ENCODE data around the gene PKP2.
"Not testable (repeated sequence)": the region's sequence is repeated elsewhere in the genome, so short reads cannot be mapped to it uniquely, and the experiment has no call there.

Gene PKP2

DNA sequence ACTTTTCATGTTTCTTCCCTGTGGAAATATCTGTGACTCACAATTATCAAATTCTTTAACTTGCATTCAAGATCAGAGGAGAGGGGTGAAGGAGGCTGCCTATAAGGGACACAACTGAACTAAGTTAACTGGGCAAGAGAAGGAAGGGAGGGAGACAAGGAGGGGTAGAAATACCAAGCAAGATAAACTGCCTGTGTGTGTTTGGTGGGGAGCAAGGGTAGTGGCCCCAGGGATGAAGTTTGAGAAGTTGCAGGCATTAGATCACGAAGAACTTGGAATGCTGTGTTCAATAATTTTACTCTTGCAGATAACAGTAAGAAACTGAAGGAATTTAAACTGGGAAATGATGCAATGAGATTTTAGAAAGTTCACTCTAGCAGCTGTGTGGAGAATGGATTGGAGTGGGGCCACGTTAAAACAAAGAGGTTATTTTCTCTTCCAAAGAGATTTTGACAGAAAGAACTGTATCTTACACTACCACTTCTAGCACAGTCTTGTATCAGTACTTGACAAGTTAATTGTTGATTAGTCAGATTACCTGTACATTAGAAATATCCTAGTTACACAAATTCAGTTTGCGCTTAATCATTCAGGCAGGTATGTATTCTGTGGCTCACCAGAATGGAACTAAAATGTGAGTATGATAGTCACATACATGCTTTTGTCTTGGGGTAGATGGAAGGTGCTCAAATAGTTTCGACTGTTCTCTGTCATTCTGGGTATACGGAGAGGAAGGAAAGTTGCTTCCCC lies 7.4 kb downstream of the PKP2 start:
- H3K4me1 ChIP-seq (ENCODE audit: control extremely low read depth in 1 of 4, control insufficient read depth in 4 of 4, insufficient read depth in 4 of 4, low read length in 3 of 4) = no peaks in the 10 kb centered on the region
- CTCF ChIA-PET = no interaction called here
- peaks cover 0 to 2% (median 0%) of the 10 kb centered on the region in 5 experiments for H3K27me3 ChIP-seq (replicated peaks in 2 of 5; ENCODE audit: control insufficient read depth in 4 of 5, insufficient read depth in 5 of 5, low read length in 4 of 5)
- POLR2A ChIA-PET = no interaction called here
- 98% methylated on average over 4 of the region's 5 CpGs for WGBS (ENCODE audit: insufficient coverage)
- no peak for DNase-seq
- no peaks in the 10 kb centered on the region for H3K36me3 ChIP-seq (ENCODE audit: control insufficient read depth in 4 of 4, insufficient read depth in 4 of 4, low read length in 3 of 4)
- H3K9me3 ChIP-seq (ENCODE audit: control extremely low read depth in 1 of 5, control insufficient read depth in 4 of 5, insufficient read depth in 2 of 5, low read depth in 1 of 5, low read length in 4 of 5) = no peaks in the 10 kb centered on the region
- no peak overlapping the region for H3K4me3 ChIP-seq (ENCODE audit: control insufficient read depth in 1 of 7, extremely low read depth in 1 of 7, insufficient read depth in 4 of 7, low read depth in 2 of 7, low read length in 6 of 7)
- H3K27ac ChIP-seq (ENCODE audit: insufficient read depth in 1 of 2, low read depth in 1 of 2, low read length in 2 of 2, poor library complexity in 1 of 2, severe bottlenecking in 2 of 2) = no peak overlapping the region

DNA sequence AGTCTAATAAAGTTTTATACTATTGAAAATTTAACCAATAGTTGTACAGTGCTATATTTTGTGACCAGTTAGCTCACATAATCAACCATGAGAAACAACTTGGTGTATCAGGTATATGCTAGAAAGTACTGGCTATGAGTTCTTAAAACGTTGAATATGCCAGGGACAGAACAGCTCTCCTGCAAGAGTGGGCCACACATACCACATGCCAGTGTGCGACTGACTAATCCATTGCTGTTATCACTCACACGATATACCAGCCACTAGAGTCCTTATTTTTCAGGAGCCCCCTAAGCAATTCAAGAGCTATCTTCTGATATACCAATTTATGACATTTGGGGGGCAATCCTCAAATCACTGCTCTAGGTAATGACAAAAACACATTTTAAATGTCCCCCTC lies 9.5 kb downstream of the PKP2 start:
- DNase-seq = no peak
- CTCF ChIA-PET = no interaction called here
- Histone ChIP-seq H3K9me3 (ENCODE audit: control extremely low read depth in 1 of 5, control insufficient read depth in 4 of 5, insufficient read depth in 2 of 5, low read depth in 1 of 5, low read length in 4 of 5) (no peaks in the 10 kb centered on the region), H3K27ac (ENCODE audit: insufficient read depth in 1 of 2, low read depth in 1 of 2, low read length in 2 of 2, poor library complexity in 1 of 2, severe bottlenecking in 2 of 2) (no peak overlapping the region), H3K27me3 (replicated peaks in 2 of 5; ENCODE audit: control insufficient read depth in 4 of 5, insufficient read depth in 5 of 5, low read length in 4 of 5) (no peaks in the 10 kb centered on the region), H3K4me1 (ENCODE audit: control extremely low read depth in 1 of 4, control insufficient read depth in 4 of 4, insufficient read depth in 4 of 4, low read length in 3 of 4) (no peaks in the 10 kb centered on the region), H3K36me3 (ENCODE audit: control insufficient read depth in 4 of 4, insufficient read depth in 4 of 4, low read length in 3 of 4) (no peaks in the 10 kb centered on the region), H3K4me3 (ENCODE audit: control insufficient read depth in 1 of 7, extremely low read depth in 1 of 7, insufficient read depth in 4 of 7, low read depth in 2 of 7, low read length in 6 of 7) (no peak overlapping the region)
- WGBS (ENCODE audit: insufficient coverage) = 100% methylated on average over 2 of the region's 3 CpGs
- POLR2A ChIA-PET = no interaction called here

DNA sequence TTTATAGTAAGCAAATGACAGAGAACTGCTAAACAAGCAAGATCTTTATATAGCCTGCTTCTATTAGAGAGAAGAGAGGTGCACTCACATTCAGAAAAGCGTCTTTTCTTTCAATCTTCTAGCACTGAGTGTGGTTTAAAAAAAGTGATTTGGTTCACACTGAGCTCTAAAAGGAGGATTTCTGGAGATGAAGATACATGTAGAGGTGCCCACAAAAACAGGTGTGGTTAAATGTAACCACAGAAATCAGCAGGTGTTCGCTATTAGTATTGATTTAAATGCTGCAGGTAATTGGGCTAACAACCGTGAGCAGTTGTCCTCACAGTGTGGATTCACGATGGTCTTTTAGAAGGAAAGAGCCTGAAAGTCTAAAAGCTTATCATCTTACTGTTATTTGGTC lies 10.7 kb downstream of the PKP2 start:
- DNase-seq = no peak
- POLR2A ChIA-PET = no interaction called here
- H3K36me3 ChIP-seq (ENCODE audit: control insufficient read depth in 4 of 4, insufficient read depth in 4 of 4, low read length in 3 of 4) = no peaks in the 10 kb centered on the region
- no peaks in the 10 kb centered on the region for H3K4me1 ChIP-seq (ENCODE audit: control extremely low read depth in 1 of 4, control insufficient read depth in 4 of 4, insufficient read depth in 4 of 4, low read length in 3 of 4)
- H3K27ac ChIP-seq (ENCODE audit: insufficient read depth in 1 of 2, low read depth in 1 of 2, low read length in 2 of 2, poor library complexity in 1 of 2, severe bottlenecking in 2 of 2) = no peak overlapping the region
- H3K9me3 ChIP-seq (ENCODE audit: control extremely low read depth in 1 of 5, control insufficient read depth in 4 of 5, insufficient read depth in 2 of 5, low read depth in 1 of 5, low read length in 4 of 5) = no peaks in the 10 kb centered on the region
- no peaks in the 10 kb centered on the region for H3K27me3 ChIP-seq (replicated peaks in 2 of 5; ENCODE audit: control insufficient read depth in 4 of 5, insufficient read depth in 5 of 5, low read length in 4 of 5)
- no peak overlapping the region for H3K4me3 ChIP-seq (ENCODE audit: control insufficient read depth in 1 of 7, extremely low read depth in 1 of 7, insufficient read depth in 4 of 7, low read depth in 2 of 7, low read length in 6 of 7)
- WGBS (ENCODE audit: insufficient coverage) = 97% methylated on average over 3 of the region's 4 CpGs
- CTCF ChIA-PET = no interaction called here

DNA sequence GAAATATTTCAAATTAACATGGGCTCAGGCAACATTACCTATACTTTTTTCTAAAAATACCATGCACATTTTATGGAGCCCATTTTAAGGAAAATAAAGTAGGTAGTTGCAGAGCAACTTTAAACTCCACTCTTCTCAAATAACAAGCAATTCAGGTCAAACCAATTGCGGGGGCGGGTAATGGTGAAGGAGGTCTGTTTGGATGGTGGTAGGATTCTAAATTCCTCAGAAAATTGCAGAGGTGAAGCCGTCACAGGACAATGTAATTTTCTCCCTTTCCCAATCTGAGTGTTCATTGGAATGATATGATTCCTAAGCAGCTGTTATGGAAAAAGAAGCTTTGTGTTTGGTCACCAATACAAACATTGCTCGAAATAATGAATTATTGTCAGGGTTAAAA lies 11.6 kb downstream of the PKP2 start:
- Histone ChIP-seq H3K27me3 (replicated peaks in 2 of 5; ENCODE audit: control insufficient read depth in 4 of 5, insufficient read depth in 5 of 5, low read length in 4 of 5) (no peaks in the 10 kb centered on the region), H3K9me3 (ENCODE audit: control extremely low read depth in 1 of 5, control insufficient read depth in 4 of 5, insufficient read depth in 2 of 5, low read depth in 1 of 5, low read length in 4 of 5) (no peaks in the 10 kb centered on the region), H3K27ac (ENCODE audit: insufficient read depth in 1 of 2, low read depth in 1 of 2, low read length in 2 of 2, poor library complexity in 1 of 2, severe bottlenecking in 2 of 2) (no peak overlapping the region), H3K4me3 (ENCODE audit: control insufficient read depth in 1 of 7, extremely low read depth in 1 of 7, insufficient read depth in 4 of 7, low read depth in 2 of 7, low read length in 6 of 7) (no peak overlapping the region), H3K36me3 (ENCODE audit: control insufficient read depth in 4 of 4, insufficient read depth in 4 of 4, low read length in 3 of 4) (no peaks in the 10 kb centered on the region), H3K4me1 (ENCODE audit: control extremely low read depth in 1 of 4, control insufficient read depth in 4 of 4, insufficient read depth in 4 of 4, low read length in 3 of 4) (no peaks in the 10 kb centered on the region)
- 100% methylated on average over 3 of the region's 4 CpGs for WGBS (ENCODE audit: insufficient coverage)
- CTCF ChIA-PET = no interaction called here
- POLR2A ChIA-PET = no interaction called here
- no peak for DNase-seq

DNA sequence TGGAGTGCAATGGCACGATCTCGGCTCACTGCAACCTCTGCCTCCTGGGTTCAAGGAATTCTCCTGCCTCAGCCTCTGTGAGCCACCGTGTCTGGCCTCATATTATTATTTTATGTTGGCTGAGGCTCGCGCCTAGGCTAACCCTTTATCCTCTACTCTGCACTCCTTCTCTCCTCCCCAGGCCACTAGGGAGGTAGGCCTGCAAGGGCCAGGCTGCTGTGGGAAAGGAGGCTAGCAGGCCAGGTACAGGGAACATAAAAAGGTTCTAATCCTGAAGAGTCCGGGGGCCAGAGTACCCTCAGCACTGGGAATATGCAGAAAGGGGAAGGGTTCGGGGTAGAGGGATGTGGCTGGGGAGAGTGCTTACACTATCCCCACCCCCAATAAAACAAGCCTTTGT lies 14.9 kb downstream of the PKP2 start:
- no peak for DNase-seq
- H3K36me3 ChIP-seq (ENCODE audit: control insufficient read depth in 4 of 4, insufficient read depth in 4 of 4, low read length in 3 of 4) = peaks cover 0 to 8% (median 2%) of the 10 kb centered on the region in 4 experiments
- no peaks in the 10 kb centered on the region for H3K9me3 ChIP-seq (ENCODE audit: control extremely low read depth in 1 of 5, control insufficient read depth in 4 of 5, insufficient read depth in 2 of 5, low read depth in 1 of 5, low read length in 4 of 5)
- no peak overlapping the region for H3K27ac ChIP-seq (ENCODE audit: insufficient read depth in 1 of 2, low read depth in 1 of 2, low read length in 2 of 2, poor library complexity in 1 of 2, severe bottlenecking in 2 of 2)
- CTCF ChIA-PET = interaction anchor here (0.6 kb wide), 1 partner anchor 18 kb away, joined by 3 read pairs; no protein-coding TSS in a partner anchor
- POLR2A ChIA-PET = no interaction called here
- H3K27me3 ChIP-seq (replicated peaks in 2 of 5; ENCODE audit: control insufficient read depth in 4 of 5, insufficient read depth in 5 of 5, low read length in 4 of 5) = no peaks in the 10 kb centered on the region
- WGBS (ENCODE audit: insufficient coverage) = 93% methylated on average over 3 of the region's 7 CpGs
- no peaks in the 10 kb centered on the region for H3K4me1 ChIP-seq (ENCODE audit: control extremely low read depth in 1 of 4, control insufficient read depth in 4 of 4, insufficient read depth in 4 of 4, low read length in 3 of 4)
- H3K4me3 ChIP-seq (ENCODE audit: control insufficient read depth in 1 of 7, extremely low read depth in 1 of 7, insufficient read depth in 4 of 7, low read depth in 2 of 7, low read length in 6 of 7) = no peak overlapping the region

DNA sequence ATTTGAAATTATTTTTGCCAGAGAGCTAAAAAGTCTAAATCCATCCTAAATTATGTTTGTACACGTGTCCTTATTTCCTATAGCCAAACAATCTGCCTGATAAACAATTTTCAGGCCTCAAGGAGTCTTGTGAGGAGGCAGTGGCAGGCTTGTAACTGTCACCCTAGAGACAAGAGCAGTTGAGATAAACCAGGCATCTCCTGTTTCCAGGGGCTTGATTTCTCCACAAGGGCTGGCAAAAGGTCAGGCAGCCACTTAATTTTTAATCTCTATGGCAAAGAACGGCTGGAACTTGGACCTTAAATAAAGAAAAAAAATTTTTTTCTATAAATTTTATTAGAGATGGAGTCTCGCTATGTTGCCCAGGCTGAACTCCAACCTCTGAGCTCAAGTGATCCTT lies 15.5 kb downstream of the PKP2 start:
- 80% methylated on average over 1 of the region's 3 CpGs for WGBS (ENCODE audit: insufficient coverage)
- no peak for DNase-seq
- H3K36me3 ChIP-seq (ENCODE audit: control insufficient read depth in 4 of 4, insufficient read depth in 4 of 4, low read length in 3 of 4) = peaks cover 0 to 8% (median 2%) of the 10 kb centered on the region in 4 experiments
- no peaks in the 10 kb centered on the region for H3K27me3 ChIP-seq (replicated peaks in 2 of 5; ENCODE audit: control insufficient read depth in 4 of 5, insufficient read depth in 5 of 5, low read length in 4 of 5)
- H3K27ac ChIP-seq (ENCODE audit: insufficient read depth in 1 of 2, low read depth in 1 of 2, low read length in 2 of 2, poor library complexity in 1 of 2, severe bottlenecking in 2 of 2) = no peak overlapping the region
- no peaks in the 10 kb centered on the region for H3K9me3 ChIP-seq (ENCODE audit: control extremely low read depth in 1 of 5, control insufficient read depth in 4 of 5, insufficient read depth in 2 of 5, low read depth in 1 of 5, low read length in 4 of 5)
- H3K4me3 ChIP-seq (ENCODE audit: control insufficient read depth in 1 of 7, extremely low read depth in 1 of 7, insufficient read depth in 4 of 7, low read depth in 2 of 7, low read length in 6 of 7) = no peak overlapping the region
- no peaks in the 10 kb centered on the region for H3K4me1 ChIP-seq (ENCODE audit: control extremely low read depth in 1 of 4, control insufficient read depth in 4 of 4, insufficient read depth in 4 of 4, low read length in 3 of 4)
- ChIA-PET CTCF (no interaction called here), POLR2A (no interaction called here)

DNA sequence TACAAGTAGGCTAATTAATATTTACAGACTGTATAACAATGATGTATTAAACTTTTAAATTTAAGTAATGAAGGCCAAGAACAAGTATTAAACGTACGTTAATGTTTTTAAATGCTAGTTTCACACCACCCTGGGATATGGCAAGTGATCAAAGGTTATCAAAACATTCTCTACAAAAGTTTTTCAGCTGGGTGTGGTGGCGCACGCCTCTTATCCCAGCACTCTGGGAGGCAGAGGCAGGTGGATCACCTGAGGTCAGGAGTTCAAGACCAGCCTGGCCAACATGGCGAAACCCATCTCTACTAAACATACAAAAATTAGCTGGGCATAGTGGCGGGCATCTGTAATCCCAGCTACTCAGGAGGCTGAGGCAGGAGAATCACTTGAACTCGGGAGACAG lies 17.5 kb downstream of the PKP2 start:
- H3K9me3 ChIP-seq (ENCODE audit: control extremely low read depth in 1 of 5, control insufficient read depth in 4 of 5, insufficient read depth in 2 of 5, low read depth in 1 of 5, low read length in 4 of 5); H3K27me3 ChIP-seq (replicated peaks in 2 of 5; ENCODE audit: control insufficient read depth in 4 of 5, insufficient read depth in 5 of 5, low read length in 4 of 5); CTCF ChIA-PET; H3K36me3 ChIP-seq (ENCODE audit: control insufficient read depth in 4 of 4, insufficient read depth in 4 of 4, low read length in 3 of 4); H3K27ac ChIP-seq (ENCODE audit: insufficient read depth in 1 of 2, low read depth in 1 of 2, low read length in 2 of 2, poor library complexity in 1 of 2, severe bottlenecking in 2 of 2); DNase-seq; H3K4me1 ChIP-seq (ENCODE audit: control extremely low read depth in 1 of 4, control insufficient read depth in 4 of 4, insufficient read depth in 4 of 4, low read length in 3 of 4); H3K4me3 ChIP-seq (ENCODE audit: control insufficient read depth in 1 of 7, extremely low read depth in 1 of 7, insufficient read depth in 4 of 7, low read depth in 2 of 7, low read length in 6 of 7); POLR2A ChIA-PET: not testable (repeated sequence)
- 93% methylated on average over 4 of the region's 7 CpGs for WGBS (ENCODE audit: insufficient coverage)
